H1 (cell line): Measurements from ENCODE around the gene PDGFA. TPM values are rescaled to one million over a fixed set of nuclear protein-coding genes. Genes with fewer than 3 reads are reported as not detected.

Experiments used
- CTCF ChIA-PET: fragments of 300-600 bp; sonication (Branson Sonifier 250); formaldehyde crosslinking; loops from one replicate; lab custom pipeline; 2021; ENCODE audit not compliant: partially characterized antibody; lab: Charles Lee
- POLR2A ChIA-PET: fragments of 300-600 bp; sonication (Branson Sonifier 250); formaldehyde crosslinking; loops from one replicate; lab custom pipeline; 2021; ENCODE audit warnings: inconsistent platforms; ENCODE audit not compliant: partially characterized antibody; lab: Charles Lee
- DNase-seq, 2 experiments: peaks; one replicate each; pipeline versions ENCODE4 v3.0.0 to v3.0.0-alpha.2; 2010 to 2022; ENCODE audit warnings: low spot score in 2 of 2, low read depth in 1 of 2, mixed read lengths in 1 of 2
- FAIRE-seq: peaks from 2 replicates; lab custom pipeline; 2011; peaks lifted over from hg19 to GRCh38; lab: Jason Lieb, UNC
- H2AFZ ChIP-seq: 2 replicates; pipeline ENCODE4 v1.8.1; 2012; ENCODE audit warnings: low read length, inconsistent platforms
- H2AK5ac ChIP-seq: 2 replicates; pipeline ENCODE4 v1.6.1; 2013; ENCODE audit warnings: low read depth, low read length
- H2BK120ac ChIP-seq: replicated peaks from 2 replicates; pipeline ENCODE3; 2013; ENCODE audit warnings: low read depth, low read length, inconsistent platforms
- H2BK12ac ChIP-seq: 2 replicates; pipeline ENCODE4 v1.6.1; 2013; ENCODE audit warnings: low read depth, low read length
- H2BK15ac ChIP-seq: 2 replicates; pipeline ENCODE4 v1.6.1; 2013; ENCODE audit warnings: low read length
- H2BK20ac ChIP-seq: 2 replicates; pipeline ENCODE4 v1.6.1; 2013; ENCODE audit warnings: low read length
- H2BK5ac ChIP-seq: 2 replicates; pipeline ENCODE4 v1.6.1; 2013; ENCODE audit warnings: low read depth, low read length
- H3K14ac ChIP-seq: 2 replicates; pipeline ENCODE4 v1.6.1; 2013; ENCODE audit warnings: inconsistent platforms; ENCODE audit not compliant: insufficient read length
- H3K18ac ChIP-seq: 2 replicates; pipeline ENCODE4 v1.6.1; 2013; ENCODE audit warnings: low read length; ENCODE audit errors: extremely low read depth
- H3K23ac ChIP-seq: 2 replicates; pipeline ENCODE4 v1.6.1; 2013; ENCODE audit warnings: inconsistent platforms; ENCODE audit not compliant: insufficient read length
- H3K23me2 ChIP-seq: 2 replicates; pipeline ENCODE4 v1.6.1; 2013; ENCODE audit warnings: low read depth, low read length
- H3K27ac ChIP-seq: 2 replicates; pipeline ENCODE4 v1.6.1; 2011; ENCODE audit warnings: low read depth, low read length, inconsistent platforms
- H3K27me3 ChIP-seq, 4 experiments: replicated peaks in 1 of 4; 1 replicate in 1 of 4; 2 replicates in 3 of 4; pipeline versions ENCODE4 v1.6.1 to v1.8.1; 2011 to 2013; ENCODE audit warnings: low read length in 3 of 4, mild to moderate bottlenecking in 3 of 4, inconsistent platforms in 2 of 4, mixed read lengths in 2 of 4, moderate library complexity in 1 of 4; ENCODE audit not compliant: control insufficient read depth in 3 of 4, insufficient read depth in 3 of 4; ENCODE audit errors: extremely low read depth in 1 of 4
- H3K36me3 ChIP-seq, 4 experiments: 2 replicates each; pipeline versions ENCODE4 v1.6.1 to v1.8.1; 2011 to 2013; ENCODE audit warnings: mild to moderate bottlenecking in 4 of 4, low read length in 3 of 4, moderate library complexity in 2 of 4, control low read depth in 1 of 4, inconsistent platforms in 1 of 4; ENCODE audit not compliant: insufficient read depth in 4 of 4, control insufficient read depth in 2 of 4
- H3K4ac ChIP-seq: replicated peaks from 2 replicates; pipeline ENCODE3; 2013; ENCODE audit warnings: low read length, low read depth, mixed read lengths, inconsistent platforms; ENCODE audit not compliant: insufficient read length
- H3K4me1 ChIP-seq, 4 experiments: replicated peaks in 1 of 4; 1 replicate in 1 of 4; 2 replicates in 3 of 4; pipeline versions ENCODE4 v1.6.1 to v1.8.1; 2011 to 2013; ENCODE audit warnings: low read length in 3 of 4, inconsistent platforms in 2 of 4, mixed read lengths in 1 of 4; ENCODE audit not compliant: insufficient read depth in 4 of 4, control insufficient read depth in 3 of 4
- H3K4me2 ChIP-seq, 2 experiments: 2 replicates each; pipeline versions ENCODE4 v1.6.1 to v1.8.1; 2011 to 2013; ENCODE audit warnings: low read depth in 2 of 2, low read length in 2 of 2, control low read depth in 1 of 2, inconsistent platforms in 1 of 2, mild to moderate bottlenecking in 1 of 2; ENCODE audit not compliant: insufficient read depth in 1 of 2
- H3K4me3 ChIP-seq, 4 experiments: fragments of 200-600, 300-600 bp in 1 of 4; sonication (generic), shearing (Covaris generic), sonication (Bioruptor Twin) in 1 of 4; 2 replicates each; pipeline versions ENCODE4 v1.5.1 to v1.8.1; 2011 to 2016; ENCODE audit warnings: low read length in 4 of 4, low read depth in 3 of 4, control low read depth in 2 of 4, inconsistent platforms in 2 of 4, mild to moderate bottlenecking in 2 of 4, mixed read lengths in 1 of 4, moderate library complexity in 1 of 4; ENCODE audit not compliant: insufficient read depth in 2 of 4; ENCODE audit errors: extremely low read depth in 1 of 4
- H3K56ac ChIP-seq: replicated peaks from 2 replicates; pipeline ENCODE3; 2013; ENCODE audit warnings: low read depth, mild to moderate bottlenecking, mixed read lengths, low read length, inconsistent platforms; ENCODE audit not compliant: insufficient read length
- H3K79me1 ChIP-seq: 2 replicates; pipeline ENCODE4 v1.6.1; 2013; ENCODE audit warnings: low read depth, low read length, control low read depth
- H3K79me2 ChIP-seq, 2 experiments: 2 replicates each; pipeline versions ENCODE4 v1.6.1 to v1.8.1; 2012 to 2013; ENCODE audit warnings: low read length in 2 of 2, mild to moderate bottlenecking in 2 of 2, inconsistent platforms in 1 of 2; ENCODE audit not compliant: insufficient read depth in 2 of 2, control insufficient read depth in 1 of 2
- H3K9ac ChIP-seq, 4 experiments: replicated peaks in 1 of 4; 1 replicate in 1 of 4; 2 replicates in 3 of 4; pipeline versions ENCODE4 v1.6.1 to v1.8.1; 2011 to 2013; ENCODE audit warnings: low read depth in 3 of 4, low read length in 3 of 4, control low read depth in 2 of 4, mild to moderate bottlenecking in 2 of 4, moderate library complexity in 2 of 4, inconsistent platforms in 1 of 4; ENCODE audit errors: extremely low read depth in 1 of 4
- H3K9me3 ChIP-seq, 2 experiments: 2 replicates each; pipeline versions ENCODE4 v1.6.1 to v1.8.1; 2012 to 2013; ENCODE audit warnings: mild to moderate bottlenecking in 2 of 2, moderate library complexity in 2 of 2, control low read depth in 1 of 2, inconsistent platforms in 1 of 2, low read depth in 1 of 2, low read length in 1 of 2, mixed read lengths in 1 of 2; ENCODE audit not compliant: insufficient read depth in 2 of 2
- H4K20me1 ChIP-seq, 2 experiments: replicated peaks in 1 of 2; 2 replicates each; pipeline versions ENCODE3 to v1.8.1; 2011 to 2013; ENCODE audit warnings: inconsistent platforms in 2 of 2, low read length in 2 of 2, mild to moderate bottlenecking in 1 of 2; ENCODE audit not compliant: insufficient read depth in 2 of 2, control insufficient read depth in 1 of 2
- H4K5ac ChIP-seq: 2 replicates; pipeline ENCODE4 v1.6.1; 2013; ENCODE audit warnings: low read length, low read depth, mixed read lengths, inconsistent platforms; ENCODE audit not compliant: insufficient read length
- H4K8ac ChIP-seq: 2 replicates; pipeline ENCODE4 v1.8.0; 2013; ENCODE audit warnings: mild to moderate bottlenecking, moderate library complexity, low read length, inconsistent platforms; ENCODE audit not compliant: insufficient read depth; ENCODE audit errors: extremely low read depth
- H4K91ac ChIP-seq: replicated peaks from 2 replicates; pipeline ENCODE3; 2013; ENCODE audit warnings: low read length, mixed read lengths, inconsistent platforms; ENCODE audit not compliant: insufficient read length
- ATF2 ChIP-seq: IDR thresholded peaks from 2 replicates; pipeline ENCODE4 v1.6.1; 2012; ENCODE audit warnings: low read length, inconsistent platforms
- ATF3 ChIP-seq: IDR thresholded peaks from 2 replicates; pipeline ENCODE4 v1.6.1; 2011; ENCODE audit warnings: low read depth, mild to moderate bottlenecking, low read length; ENCODE audit not compliant: insufficient read depth
- EZH2 ChIP-seq: fragments of 200-600 bp; sonication (generic); IDR thresholded peaks from 2 replicates; pipeline ENCODE4 v1.7.1; 2012; ENCODE audit warnings: low read depth, mild to moderate bottlenecking, moderate library complexity, low read length, inconsistent platforms; ENCODE audit not compliant: severe bottlenecking
- GABPA ChIP-seq: IDR thresholded peaks from 2 replicates; pipeline ENCODE4 v1.6.1; 2011; ENCODE audit warnings: mild to moderate bottlenecking, low read length, moderate library complexity, borderline replicate concordance; ENCODE audit not compliant: insufficient read depth
- KDM5A ChIP-seq: fragments of 200-600 bp; IDR thresholded peaks from 2 replicates; pipeline ENCODE4 v1.7.1; 2012; ENCODE audit warnings: mild to moderate bottlenecking, low read length, inconsistent platforms, mixed read lengths
- POLR2A ChIP-seq, 2 experiments: IDR thresholded peaks; 1 replicate in 1 of 2; 2 replicates in 1 of 2; pipeline ENCODE4 v1.6.1; 2011; ENCODE audit warnings: low read depth in 2 of 2, low read length in 2 of 2, mild to moderate bottlenecking in 2 of 2; ENCODE audit errors: control extremely low read depth in 1 of 2
- RNF2 ChIP-seq: fragments of 200-900, 300-1000 bp; sonication (generic); IDR thresholded peaks from 2 replicates; pipeline ENCODE4 v1.7.1; 2016; ENCODE audit warnings: borderline replicate concordance, low read depth, mild to moderate bottlenecking, antibody characterized with exemption, low read length; ENCODE audit not compliant: poor library complexity, severe bottlenecking; ENCODE audit errors: missing control alignments
- RXRA ChIP-seq: IDR thresholded peaks from 2 replicates; pipeline ENCODE4 v1.6.1; 2011; ENCODE audit warnings: low read depth, mild to moderate bottlenecking, low read length, moderate library complexity; ENCODE audit not compliant: insufficient read depth
- SIN3A ChIP-seq, 2 experiments: IDR thresholded peaks in 1 of 2; conservative IDR thresholded peaks in 1 of 2; 2 replicates each; pipeline ENCODE4 v1.6.1; 2011 to 2012; ENCODE audit warnings: low read length in 2 of 2, improper control_type of control experiment in 1 of 2, low read depth in 1 of 2, mild to moderate bottlenecking in 1 of 2
- TBP ChIP-seq: IDR thresholded peaks from 2 replicates; pipeline ENCODE4 v1.6.1; 2011; ENCODE audit warnings: low read depth, low read length, improper control_type of control experiment
- WGBS, 2 experiments: shearing (Covaris generic) in 1 of 2; methylation state at CpG; one replicate each; pipeline versions ENCODE4 v1.1.6 to v1.1.7; 2013 to 2015; ENCODE audit warnings: low lambda C conversion rate in 2 of 2, mixed read lengths in 2 of 2, inconsistent platforms in 1 of 2, low coverage in 1 of 2, missing lambda C conversion rate in 1 of 2; ENCODE audit not compliant: insufficient replicate concordance in 2 of 2, insufficient coverage in 1 of 2, insufficient read length in 1 of 2; ENCODE audit errors: extremely low coverage in 1 of 2, missing lambda C conversion rate in 1 of 2; 5-methylcytosine and 5-hydroxymethylcytosine counted together
- polyA plus RNA-seq, 7 experiments: library from polyadenylated mRNA; depleted of rRNA in 3 of 7; stranded (reverse) in 5 of 7; unstranded in 2 of 7; fragments of >200 nt in 5 of 7; fragments of 200-250 nt in 2 of 7; gene quantifications; 1 replicate in 5 of 7; 2 replicates in 1 of 7; 4 replicates in 1 of 7; pipeline versions ENCODE4 v1.2.1 to v1.2.3, GENCODE V29; 2011 to 2013; ENCODE audit warnings: missing spikeins in 2 of 7, mixed read lengths in 2 of 7
- total RNA-seq: library from RNA; stranded (reverse); fragmentation: NEBNext Ultra II Directional; extraction: Animal tissue kit (Norgen Biotek cat#: 25700); gene quantifications from 2 replicates; pipeline ENCODE4 v1.2.1, GENCODE V29; 2021

The PDGFA gene
- total and polyA plus RNA-seq, 2 of the 8 experiments (the other 6 are each of a cell fraction or from before 2014, with no cell fraction given): 21.1 to 43.0 TPM

- peaks cover 6 to 17% of the 10 kb centered on the region in 2 experiments for H4K20me1 ChIP-seq
- H2AFZ ChIP-seq: no peak overlapping the region
- peaks cover 0 to 23% (median 10%) of the 10 kb centered on the region in 4 experiments; a peak in 7 of 8 replicates for H3K36me3 ChIP-seq
- H3K18ac ChIP-seq: no peak overlapping the region
- H4K91ac ChIP-seq: peak overlapping the region; percentile 40
- H2BK5ac ChIP-seq: no peak overlapping the region
- DNase-seq (no peak), FAIRE-seq (no peak)
- H2BK12ac ChIP-seq: no peak overlapping the region
- WGBS, 2 experiments: 90% methylated on average over 11 of the region's 11 CpGs; no CpG with 5 or more reads in 1 of the 2 experiments
- CTCF ChIA-PET: interaction anchor here (0.6 to 1.3 kb wide), 5 partner anchors 9 to 240 kb away, joined by 3 to 4 read pairs (median 3); no protein-coding TSS in a partner anchor
- H3K4me1 ChIP-seq: peaks cover 0 to 3% (median 0%) of the 10 kb centered on the region in 4 experiments; a peak in 2 of 7 replicates
- peaks cover 2% of the 10 kb centered on the region for H3K79me1 ChIP-seq
- no peaks in the 10 kb centered on the region for H3K9me3 ChIP-seq
- peak overlapping the region; percentile 85; the same call in 1 of the 2 replicates for H4K8ac ChIP-seq
- no peaks in the 10 kb centered on the region; a peak in 1 of 7 replicates for H3K27me3 ChIP-seq
- no peak overlapping the region for H3K4me3 ChIP-seq
- no peak overlapping the region for H3K14ac ChIP-seq
- no peak overlapping the region for H3K4ac ChIP-seq
- H2AK5ac ChIP-seq: no peak overlapping the region
- H3K23me2 ChIP-seq: no peaks in the 10 kb centered on the region; the same call in 1 of the 2 replicates
- no peak overlapping the region for H4K5ac ChIP-seq
- no peak overlapping the region for H2BK120ac ChIP-seq
- H2BK15ac ChIP-seq: no peak overlapping the region
- peaks cover 0 to 7% of the 10 kb centered on the region in 2 experiments; a peak in 1 of 4 replicates for H3K79me2 ChIP-seq
- H3K9ac ChIP-seq: no peak overlapping the region
- no peak overlapping the region for H3K56ac ChIP-seq
- H3K27ac ChIP-seq: no peak overlapping the region
- H3K23ac ChIP-seq: no peak overlapping the region
- no peak overlapping the region for H3K4me2 ChIP-seq
- POLR2A ChIA-PET: interaction anchor here (0.5 to 1.0 kb wide), 3 partner anchors 11 to 137 kb away, joined by 3 to 4 read pairs (median 3); no protein-coding TSS in a partner anchor
- no peak overlapping the region for H2BK20ac ChIP-seq
- TF ChIP-seq RXRA (no peak), SIN3A (conservative IDR thresholded peaks at IDR 0.05 in 1 of 2, IDR thresholded peaks at IDR 0.05 in 1 of 2; ENCODE audit: low read depth in 1 of 2, low read length in 2 of 2) (no peak), EZH2 (no peak), RNF2 (no peak), GABPA (no peak), TBP (no peak), KDM5A (no peak), ATF3 (no peak), POLR2A (IDR thresholded peaks at IDR 0.05; ENCODE audit: control extremely low read depth in 1 of 2, low read depth in 2 of 2, low read length in 2 of 2) (no peak), ATF2 (no peak)
Measured at GRCh38 chr7:506391-506831, 13.2 kb downstream of the PDGFA start.
